ENCODE data around the gene LDHD.
"Not testable (repeated sequence)": the region's sequence is repeated elsewhere in the genome, so short reads cannot be mapped to it uniquely, and the experiment has no call there.

The LDHD gene

DNA sequence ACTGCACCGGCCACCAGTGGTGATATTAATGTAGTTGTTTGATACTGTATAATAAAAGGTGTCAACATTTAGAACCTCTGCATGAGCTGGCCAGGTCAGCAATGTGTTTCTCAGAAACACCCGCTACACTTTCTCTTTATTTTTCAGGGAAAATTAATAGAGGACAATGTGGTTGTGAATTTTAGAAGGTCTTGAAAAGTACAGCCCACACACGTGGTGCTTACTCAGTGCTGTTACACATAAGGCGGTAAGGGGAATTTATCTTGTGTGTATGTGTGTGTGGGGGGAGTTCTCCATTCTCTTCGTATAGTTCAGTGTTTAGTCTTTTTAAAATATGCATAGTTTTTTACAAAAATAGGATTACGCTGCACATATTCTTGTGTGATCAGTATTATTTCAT lies 27.4 kb upstream of the LDHD start:
- TF ChIP-seq, protein P1, sequence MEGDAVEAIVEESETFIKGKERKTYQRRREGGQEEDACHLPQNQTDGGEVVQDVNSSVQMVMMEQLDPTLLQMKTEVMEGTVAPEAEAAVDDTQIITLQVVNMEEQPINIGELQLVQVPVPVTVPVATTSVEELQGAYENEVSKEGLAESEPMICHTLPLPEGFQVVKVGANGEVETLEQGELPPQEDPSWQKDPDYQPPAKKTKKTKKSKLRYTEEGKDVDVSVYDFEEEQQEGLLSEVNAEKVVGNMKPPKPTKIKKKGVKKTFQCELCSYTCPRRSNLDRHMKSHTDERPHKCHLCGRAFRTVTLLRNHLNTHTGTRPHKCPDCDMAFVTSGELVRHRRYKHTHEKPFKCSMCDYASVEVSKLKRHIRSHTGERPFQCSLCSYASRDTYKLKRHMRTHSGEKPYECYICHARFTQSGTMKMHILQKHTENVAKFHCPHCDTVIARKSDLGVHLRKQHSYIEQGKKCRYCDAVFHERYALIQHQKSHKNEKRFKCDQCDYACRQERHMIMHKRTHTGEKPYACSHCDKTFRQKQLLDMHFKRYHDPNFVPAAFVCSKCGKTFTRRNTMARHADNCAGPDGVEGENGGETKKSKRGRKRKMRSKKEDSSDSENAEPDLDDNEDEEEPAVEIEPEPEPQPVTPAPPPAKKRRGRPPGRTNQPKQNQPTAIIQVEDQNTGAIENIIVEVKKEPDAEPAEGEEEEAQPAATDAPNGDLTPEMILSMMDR (IDR thresholded peaks at IDR 0.05; ENCODE audit: borderline replicate concordance, insufficient read depth, low read depth, low read length) = no peak
- H3K4me3 ChIP-seq (ENCODE audit: low read depth, low read length) = no peak overlapping the region

DNA sequence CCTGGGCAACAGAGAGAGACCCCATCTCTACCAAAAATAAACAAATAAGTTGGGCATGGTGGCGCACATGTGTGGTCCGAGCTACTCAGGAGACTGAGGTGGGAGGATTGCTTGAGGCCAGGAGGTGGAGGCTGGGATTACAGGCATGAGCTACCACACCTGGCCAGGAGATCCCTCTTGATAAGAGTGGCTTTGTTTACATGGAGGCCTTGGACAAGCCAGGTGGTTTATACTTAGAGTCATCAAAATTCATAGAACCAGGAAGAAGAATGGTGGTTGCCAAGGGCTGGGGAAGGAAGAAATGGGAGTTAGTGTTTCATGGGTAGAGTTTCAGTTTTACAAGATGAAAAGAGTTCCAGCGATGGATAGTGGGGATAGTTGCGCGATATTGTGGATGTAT lies 22.9 kb upstream of the LDHD start:
- TF ChIP-seq, protein P1 (IDR thresholded peaks at IDR 0.05; ENCODE audit: borderline replicate concordance, insufficient read depth, low read depth, low read length) = no peak
- no peak overlapping the region for H3K4me3 ChIP-seq (ENCODE audit: low read depth, low read length)

DNA sequence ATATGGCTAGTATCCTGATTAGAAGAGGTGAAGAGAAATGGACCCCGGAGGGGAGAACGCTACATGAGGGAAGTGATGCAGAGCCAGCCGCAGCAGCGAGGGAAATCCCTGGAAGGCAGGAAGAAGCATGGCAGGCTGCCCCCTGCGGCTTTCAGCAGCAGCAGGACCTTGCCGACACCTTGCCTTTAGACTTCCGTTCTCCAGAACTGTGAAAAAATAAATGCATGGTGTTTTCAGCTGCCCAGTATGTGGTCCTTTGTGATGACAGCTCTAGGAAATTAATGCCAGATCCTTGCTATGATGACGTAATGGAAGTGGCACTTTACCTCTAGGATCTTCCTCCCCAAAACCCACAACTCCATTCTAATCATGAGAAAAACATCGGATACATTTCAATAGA lies 22.1 kb upstream of the LDHD start:
- H3K4me3 ChIP-seq (ENCODE audit: low read depth, low read length) = no peak overlapping the region
- TF ChIP-seq, protein P1 (IDR thresholded peaks at IDR 0.05; ENCODE audit: borderline replicate concordance, insufficient read depth, low read depth, low read length) = no peak

DNA sequence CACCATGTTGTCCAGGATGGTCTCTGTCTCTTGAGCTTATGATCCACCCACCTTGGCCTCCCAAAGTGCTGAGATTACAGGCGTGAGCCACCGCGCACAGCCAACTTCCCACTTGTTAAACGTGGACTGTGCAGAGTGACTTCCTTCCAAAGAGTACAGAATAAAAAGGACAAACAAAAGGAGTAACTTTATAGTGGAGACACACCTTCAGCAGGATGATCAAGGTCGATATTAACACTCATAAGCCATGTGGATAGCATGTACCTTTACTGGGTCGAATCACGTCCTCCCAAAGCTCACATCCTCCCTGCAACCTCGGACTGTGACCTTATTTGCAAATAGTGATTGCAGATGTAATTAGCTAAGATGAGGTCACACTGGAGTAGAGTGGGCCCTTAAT lies 21.7 kb upstream of the LDHD start:
- no peak overlapping the region for H3K4me3 ChIP-seq (ENCODE audit: low read depth, low read length)
- TF ChIP-seq, protein P1 (IDR thresholded peaks at IDR 0.05; ENCODE audit: borderline replicate concordance, insufficient read depth, low read depth, low read length) = no peak

DNA sequence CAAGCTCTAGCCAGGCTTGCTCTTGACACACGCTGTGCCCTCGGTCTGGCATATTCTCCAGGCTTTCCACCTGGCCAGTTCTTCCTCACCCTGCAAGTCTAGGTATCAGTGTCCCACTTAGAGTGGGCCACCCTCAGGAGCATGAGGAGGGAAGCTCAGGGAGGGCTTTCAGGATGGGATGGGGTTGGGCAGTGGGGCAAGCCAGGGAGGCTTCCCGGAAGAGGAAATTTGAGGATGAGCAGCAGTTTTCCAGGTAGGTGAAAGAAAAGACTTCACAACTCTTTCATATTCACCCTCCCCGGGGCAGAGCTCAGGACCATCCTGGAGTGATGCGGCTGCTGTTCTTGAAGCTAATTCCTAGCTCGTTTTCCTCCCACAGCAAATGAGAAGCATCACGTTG lies 14.5 kb upstream of the LDHD start:
- H3K4me3 ChIP-seq (ENCODE audit: low read depth, low read length) = no peak overlapping the region
- TF ChIP-seq, protein P1 (IDR thresholded peaks at IDR 0.05; ENCODE audit: borderline replicate concordance, insufficient read depth, low read depth, low read length) = no peak

DNA sequence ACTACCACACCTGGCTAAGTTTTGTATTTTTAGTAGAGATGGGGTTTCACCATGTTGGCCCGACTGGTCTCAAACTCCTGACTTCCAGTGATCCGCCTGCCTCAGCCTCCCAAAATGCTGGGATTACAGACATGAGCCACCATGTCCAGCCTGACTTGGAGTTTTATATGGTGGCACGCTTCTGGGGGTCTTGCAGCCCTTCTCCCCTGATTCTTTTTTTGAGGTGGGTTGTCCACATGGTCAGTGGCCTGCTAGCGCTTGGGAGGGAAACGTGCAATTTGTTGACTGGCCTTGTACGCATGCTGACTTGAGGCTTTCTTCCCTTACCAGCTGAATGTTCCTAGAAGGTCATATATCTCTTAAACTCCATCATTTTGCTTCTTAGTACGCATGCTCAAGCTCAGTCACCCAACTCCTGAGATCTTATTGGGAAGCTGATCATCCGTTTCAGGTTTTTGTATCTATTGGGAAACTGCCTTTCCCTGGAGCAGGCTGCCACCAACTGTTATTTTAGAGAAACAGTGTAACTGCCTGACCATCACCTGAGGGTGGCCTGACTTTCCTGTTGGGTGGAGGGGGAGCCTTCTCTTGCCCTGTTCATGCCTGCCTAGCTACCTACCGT lies 13.7 kb upstream of the LDHD start:
- no peak overlapping the region for H3K4me3 ChIP-seq (ENCODE audit: low read depth, low read length)
- TF ChIP-seq, protein P1 (IDR thresholded peaks at IDR 0.05; ENCODE audit: borderline replicate concordance, insufficient read depth, low read depth, low read length) = no peak

DNA sequence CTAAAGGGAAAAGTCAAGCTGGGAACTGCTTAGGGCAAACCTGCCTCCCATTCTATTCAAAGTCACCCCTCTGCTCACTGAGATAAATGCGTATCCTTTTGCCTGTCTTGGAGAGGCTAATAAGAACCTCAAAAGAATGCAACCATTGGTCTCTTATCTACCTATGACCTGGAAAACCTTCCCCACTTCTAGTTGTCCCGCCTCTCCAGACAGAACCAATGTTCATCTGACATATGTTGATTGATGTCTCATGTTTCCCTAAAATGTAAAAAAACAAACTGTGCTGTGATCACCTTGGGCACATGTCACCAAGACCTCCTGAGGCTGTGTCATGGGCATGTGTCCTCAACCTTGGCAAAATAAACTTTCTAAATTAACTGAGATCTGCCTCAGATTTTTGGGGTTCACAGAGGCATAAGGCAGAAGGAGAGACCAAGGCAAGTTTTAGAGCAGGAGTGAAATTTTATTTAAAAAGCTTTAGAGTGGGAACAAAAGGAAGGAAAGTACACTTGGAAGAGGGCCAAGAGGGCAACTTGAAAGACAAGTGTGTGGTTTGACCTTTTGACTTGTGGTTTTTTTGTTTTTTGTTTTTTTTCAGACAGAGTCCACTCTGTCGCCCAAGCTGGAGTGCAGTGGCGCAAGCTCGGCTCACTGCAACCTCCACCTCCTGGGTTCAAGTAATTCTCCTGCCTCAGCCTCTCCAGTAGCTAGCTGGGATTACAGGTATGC lies 13.0 kb upstream of the LDHD start:
- not testable (repeated sequence) for H3K4me3 ChIP-seq (ENCODE audit: low read depth, low read length)

All from GM12875 (cell line).